Parathyroid adenoma (tissue), 2 donors: ENCODE measurements around the gene CDPF1.
"Not testable (repeated sequence)": the region's sequence is repeated elsewhere in the genome, so short reads cannot be mapped to it uniquely, and the experiment has no call there.

Experiments
- H2AFZ ChIP-seq: fragments of 300-600 bp; sonication (generic); one replicate; pipeline ENCODE4 v1.7.0; 2017; ENCODE audit warnings: antibody characterized with exemption, mild to moderate bottlenecking
- H3K27ac ChIP-seq: fragments of 300-600 bp; sonication (generic); one replicate; pipeline ENCODE4 v1.7.0; 2017
- H3K27me3 ChIP-seq: fragments of 300-600 bp; sonication (generic); one replicate; pipeline ENCODE4 v1.7.0; 2017; ENCODE audit warnings: low read length; ENCODE audit not compliant: control insufficient read depth, insufficient read depth
- H3K36me3 ChIP-seq: fragments of 300-600 bp; sonication (generic); one replicate; pipeline ENCODE4 v1.7.0; 2017; ENCODE audit warnings: low read length; ENCODE audit not compliant: control insufficient read depth, insufficient read depth
- H3K4me1 ChIP-seq: fragments of 300-600 bp; sonication (generic); one replicate; pipeline ENCODE4 v1.7.0; 2017; ENCODE audit warnings: control low read depth
- H3K4me2 ChIP-seq: fragments of 300-600 bp; sonication (generic); one replicate; pipeline ENCODE4 v1.7.0; 2017; ENCODE audit warnings: low read length
- H3K4me3 ChIP-seq: fragments of 300-600 bp; sonication (generic); one replicate; pipeline ENCODE4 v1.7.0; 2017; ENCODE audit warnings: low read depth, low read length
- H3K79me2 ChIP-seq: fragments of 300-600 bp; sonication (generic); one replicate; pipeline ENCODE4 v1.7.0; 2017; ENCODE audit warnings: control low read depth
- H3K9ac ChIP-seq: fragments of 300-600 bp; sonication (generic); one replicate; pipeline ENCODE4 v1.7.0; 2017; ENCODE audit warnings: mild to moderate bottlenecking
- H3K9me3 ChIP-seq: fragments of 300-600 bp; sonication (generic); one replicate; pipeline ENCODE4 v1.7.0; 2017; ENCODE audit warnings: low read length; ENCODE audit not compliant: control insufficient read depth
- CTCF ChIP-seq: fragments of 300-600 bp; sonication (generic); IDR thresholded peaks from one replicate; pipeline ENCODE4 v1.7.0; 2017; ENCODE audit warnings: antibody characterized with exemption, mild to moderate bottlenecking
- donor health status: primary hyperparathyroidism.

CDPF1 gene

GRCh38 chr22:46272196-46272595, 22.1 kb upstream of the CDPF1 start:
- no peaks in the 10 kb centered on the region for H3K36me3 ChIP-seq
- H3K9ac ChIP-seq: no peak overlapping the region
- no peak overlapping the region for H3K4me3 ChIP-seq
- no peak for TF ChIP-seq CTCF
- no peaks in the 10 kb centered on the region for H3K27me3 ChIP-seq
- H3K4me1 ChIP-seq: no peaks in the 10 kb centered on the region
- no peak overlapping the region for H3K27ac ChIP-seq
- H3K4me2 ChIP-seq: no peak overlapping the region
- no peaks in the 10 kb centered on the region for H3K9me3 ChIP-seq
- no peak overlapping the region for H2AFZ ChIP-seq
- no peaks in the 10 kb centered on the region for H3K79me2 ChIP-seq

- Histone ChIP-seq H3K9ac (no peak overlapping the region), H2AFZ (no peak overlapping the region), H3K27me3 (no peaks in the 10 kb centered on the region), H3K9me3 (no peaks in the 10 kb centered on the region), H3K4me3 (no peak overlapping the region), H3K4me1 (no peaks in the 10 kb centered on the region), H3K79me2 (no peaks in the 10 kb centered on the region), H3K36me3 (no peaks in the 10 kb centered on the region), H3K27ac (no peak overlapping the region), H3K4me2 (no peak overlapping the region)
- no peak for TF ChIP-seq CTCF
Measured at GRCh38 chr22:46269564-46269963, 19.5 kb upstream of the CDPF1 start.

- no peak for TF ChIP-seq CTCF
- H3K27me3 ChIP-seq: no peaks in the 10 kb centered on the region
- no peaks in the 10 kb centered on the region for H3K36me3 ChIP-seq
- peak within 1 kb of the TSS; percentile 46 for H3K9ac ChIP-seq
- peak within 1 kb of the TSS; percentile 98 for H2AFZ ChIP-seq
- no peaks in the 10 kb centered on the region for H3K9me3 ChIP-seq
- no peaks in the 10 kb centered on the region for H3K79me2 ChIP-seq
- no peaks in the 10 kb centered on the region for H3K4me1 ChIP-seq
- peak within 1 kb of the TSS; percentile 80 for H3K4me2 ChIP-seq
- peak within 1 kb of the TSS; percentile 78 for H3K27ac ChIP-seq
- H3K4me3 ChIP-seq: peak within 1 kb of the TSS; percentile 61
Measured at GRCh38 chr22:46267431-46268279, 17.6 kb upstream of the CDPF1 start, which contains the start of gene TTC38. TTC38 (plus strand) TSS chr22:46268008; CDS start chr22:46268040, 32 bp downstream.

- H3K36me3 ChIP-seq, H3K27ac ChIP-seq, H3K4me2 ChIP-seq, H3K27me3 ChIP-seq, H3K4me3 ChIP-seq, H3K79me2 ChIP-seq, H2AFZ ChIP-seq, H3K9ac ChIP-seq, H3K4me1 ChIP-seq, H3K9me3 ChIP-seq: not testable (repeated sequence)
Measured at GRCh38 chr22:46265627-46266026, 15.5 kb upstream of the CDPF1 start.

GRCh38 chr22:46264520-46264919, 14.4 kb upstream of the CDPF1 start:
- not testable (repeated sequence) for H3K4me2 ChIP-seq, H2AFZ ChIP-seq, H3K36me3 ChIP-seq, H3K4me3 ChIP-seq, H3K27ac ChIP-seq, H3K9ac ChIP-seq, H3K4me1 ChIP-seq, H3K27me3 ChIP-seq, H3K79me2 ChIP-seq, H3K9me3 ChIP-seq
